ENCODE results near the gene ADAM19. TPM values are rescaled to one million over a fixed set of nuclear protein-coding genes. Genes with fewer than 3 reads are reported as not detected.
"Not testable (repeated sequence)": the region's sequence is repeated elsewhere in the genome, so short reads cannot be mapped to it uniquely, and the experiment has no call there.

Gene ADAM19
- total RNA-seq, 2 donors from 2014 or later, result 1.3 to 1.6 TPM

- no peaks in the 10 kb centered on the region for H3K36me3 ChIP-seq (replicated peaks in 1 of 2; ENCODE audit: insufficient read depth in 1 of 2, low read depth in 2 of 2)
- H3K27me3 ChIP-seq, result no peaks in the 10 kb centered on the region
- ATAC-seq, result no peak
- no peak for TF ChIP-seq CTCF (IDR thresholded peaks at IDR 0.05)
- TF ChIP-seq POLR2A (IDR thresholded peaks at IDR 0.05), result no peak
- no peak for DNase-seq
- no peak overlapping the region for H3K4me3 ChIP-seq
- H3K4me1 ChIP-seq, result peaks cover 13% of the 10 kb centered on the region
- no peak overlapping the region for H3K27ac ChIP-seq
- H3K9me3 ChIP-seq, result no peaks in the 10 kb centered on the region
- 71 to 87% methylated on average over 5 to 7 of the region's 8 CpGs for WGBS, 2 donors
- intact Hi-C loops (cut with DNase I), result no loop called here
Measured at GRCh38 chr5:157486221-157486681, 89.3 kb downstream of the ADAM19 start.

- Histone ChIP-seq H3K36me3 (replicated peaks in 1 of 2; ENCODE audit: insufficient read depth in 1 of 2, low read depth in 2 of 2) (no peaks in the 10 kb centered on the region), H3K4me1 (peaks cover 13% of the 10 kb centered on the region), H3K9me3 (no peaks in the 10 kb centered on the region), H3K4me3 (no peak overlapping the region), H3K27ac (no peak overlapping the region), H3K27me3 (no peaks in the 10 kb centered on the region)
- ATAC-seq, result no peak
- WGBS, 2 donors, result 90 to 100% methylated on average over 3 of the region's 3 CpGs
- DNase-seq, result no peak
- TF ChIP-seq CTCF (IDR thresholded peaks at IDR 0.05), result no peak
- no peak for TF ChIP-seq POLR2A (IDR thresholded peaks at IDR 0.05)
- intact Hi-C loops (cut with DNase I), result no loop called here
Measured at GRCh38 chr5:157485811-157486210, 89.8 kb downstream of the ADAM19 start.

- Histone ChIP-seq H3K27ac (no peak overlapping the region), H3K9me3 (no peaks in the 10 kb centered on the region), H3K4me3 (no peak overlapping the region), H3K36me3 (replicated peaks in 1 of 2; ENCODE audit: insufficient read depth in 1 of 2, low read depth in 2 of 2) (no peaks in the 10 kb centered on the region), H3K4me1 (peaks cover 13% of the 10 kb centered on the region), H3K27me3 (no peaks in the 10 kb centered on the region)
- intact Hi-C loops (cut with DNase I), result no loop called here
- ATAC-seq (no peak), DNase-seq (no peak)
- TF ChIP-seq CTCF (IDR thresholded peaks at IDR 0.05) (no peak), POLR2A (IDR thresholded peaks at IDR 0.05) (no peak)
- WGBS, 2 donors, result 89% methylated on average over 2 of the region's 2 CpGs
Measured at GRCh38 chr5:157485340-157485739, 90.2 kb downstream of the ADAM19 start.

DNA sequence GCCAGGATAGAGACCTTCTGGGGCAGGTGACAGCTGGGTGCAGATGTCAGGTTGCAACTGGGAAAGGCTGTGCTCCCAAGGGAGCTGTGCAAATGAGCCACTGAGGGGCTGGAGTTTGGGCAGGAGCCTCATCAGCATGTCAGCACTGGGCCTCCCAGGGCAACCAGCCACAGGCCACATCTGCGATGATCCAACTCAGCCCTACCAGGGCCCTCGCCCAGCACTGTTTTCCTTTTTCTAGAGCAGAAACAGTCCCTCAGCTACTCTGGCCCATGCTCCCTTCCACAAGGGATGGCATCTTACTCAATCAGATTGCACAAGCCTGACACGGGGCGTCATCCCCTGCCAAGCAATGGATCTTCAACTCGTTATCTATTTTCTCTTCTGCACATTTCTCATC lies 90.8 kb downstream of the ADAM19 start:
- Histone ChIP-seq H3K4me1 (peaks cover 13% of the 10 kb centered on the region), H3K36me3 (replicated peaks in 1 of 2; ENCODE audit: insufficient read depth in 1 of 2, low read depth in 2 of 2) (no peaks in the 10 kb centered on the region), H3K9me3 (no peaks in the 10 kb centered on the region), H3K27ac (no peak overlapping the region), H3K27me3 (no peaks in the 10 kb centered on the region), H3K4me3 (no peak overlapping the region)
- no peak for DNase-seq
- intact Hi-C loops (cut with DNase I), result no loop called here
- no peak for TF ChIP-seq POLR2A (IDR thresholded peaks at IDR 0.05)
- TF ChIP-seq CTCF (IDR thresholded peaks at IDR 0.05), result no peak
- WGBS, 2 donors, result 84 to 93% methylated on average over 5 of the region's 5 CpGs
- ATAC-seq, result peak; percentile 24

GRCh38 chr5:157482702-157483101 lies 92.9 kb downstream of the ADAM19 start:
- WGBS, 2 donors, result 93 to 95% methylated on average over 2 of the region's 2 CpGs
- H3K27ac ChIP-seq; H3K36me3 ChIP-seq (replicated peaks in 1 of 2; ENCODE audit: insufficient read depth in 1 of 2, low read depth in 2 of 2); ATAC-seq; H3K27me3 ChIP-seq; intact Hi-C loops (cut with DNase I); H3K9me3 ChIP-seq; H3K4me3 ChIP-seq; DNase-seq: not testable (repeated sequence)
- H3K4me1 ChIP-seq, result peaks cover 13% of the 10 kb centered on the region

All from body of pancreas (tissue), 4 donors.